SU-DHL-6 (cell line): ENCODE results near the gene PRKAG3.

Source experiments
- CTCF ChIP-seq: fragments of 200-600 bp; sonication (generic); IDR thresholded peaks from one replicate; pipeline ENCODE4 v1.5.1; 2017; ENCODE audit warnings: antibody characterized with exemption, mild to moderate bottlenecking, low read length, moderate library complexity; ENCODE audit not compliant: insufficient read depth, poor library complexity, severe bottlenecking
- EZH2phosphoT487 ChIP-seq: fragments of 200-600 bp; sonication (generic), shearing (Covaris generic); conservative IDR thresholded peaks from 2 replicates; pipeline ENCODE4 v1.6.1; 2018; ENCODE audit warnings: mild to moderate bottlenecking, antibody characterized with exemption, low read length, moderate library complexity, mixed read lengths

GRCh38 chr2:218860950-218861381 lies 29.4 kb upstream of the PRKAG3 start:
- TF ChIP-seq CTCF (no peak), EZH2phosphoT487 (no peak)
